LoVo (cell line): ENCODE data around the gene TBX6.
"Not testable (repeated sequence)": the region's sequence is repeated elsewhere in the genome, so short reads cannot be mapped to it uniquely, and the experiment has no call there.

Experiments
- DNase-seq: peaks from one replicate; pipeline ENCODE4 v3.0.0-alpha.2; 2016; ENCODE audit warnings: low spot score

The TBX6 gene

DNA sequence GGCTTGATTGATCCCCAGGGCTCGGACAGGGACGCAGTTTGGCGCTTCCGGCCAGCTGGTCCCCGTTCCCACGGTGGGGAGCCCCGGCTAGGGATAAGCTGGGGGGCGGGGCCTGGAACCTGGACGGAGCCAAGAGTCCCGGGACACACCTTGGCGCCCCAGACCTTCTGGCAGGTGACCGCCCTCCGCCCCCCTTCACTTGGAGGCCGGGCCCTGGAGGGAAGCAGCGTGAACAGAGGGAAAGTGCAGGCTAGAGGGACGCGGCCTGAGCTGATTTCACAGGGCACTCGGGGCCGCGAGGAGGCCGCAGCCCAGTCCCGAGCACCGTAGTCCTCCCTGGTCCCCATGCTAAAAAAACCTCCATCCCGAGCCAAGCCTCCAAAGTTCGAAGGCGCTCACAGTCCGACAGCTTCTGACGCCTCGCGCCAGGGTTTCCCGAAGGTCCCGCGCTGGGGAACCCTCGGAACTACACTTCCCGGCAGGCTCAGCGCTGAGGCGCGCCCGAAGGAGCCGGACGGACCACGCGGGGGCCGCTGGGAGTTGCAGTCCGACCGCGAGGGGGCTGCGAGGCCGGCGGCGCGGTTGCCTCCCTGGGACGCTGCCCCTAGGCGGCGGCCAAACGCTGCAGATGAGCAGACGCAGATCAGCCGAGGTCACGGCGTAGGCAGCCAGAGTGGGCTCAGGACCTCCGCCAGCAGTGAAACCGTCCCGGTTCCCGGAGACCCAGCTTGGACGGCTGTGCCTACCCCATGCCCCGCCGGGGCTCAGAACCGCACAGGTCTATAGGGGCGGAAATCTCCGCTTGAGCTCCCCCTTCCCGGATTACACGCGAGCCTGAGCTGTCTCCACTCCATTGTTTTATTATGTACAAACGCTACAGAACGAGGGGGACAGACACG is at the start of gene TBX6:
TSS of gene TBX6 (minus strand) at position 451 of the 899 bp plus-strand sequence. CDS start 731 bp downstream, outside the sequence.
- peak; percentile 94 for DNase-seq

DNA sequence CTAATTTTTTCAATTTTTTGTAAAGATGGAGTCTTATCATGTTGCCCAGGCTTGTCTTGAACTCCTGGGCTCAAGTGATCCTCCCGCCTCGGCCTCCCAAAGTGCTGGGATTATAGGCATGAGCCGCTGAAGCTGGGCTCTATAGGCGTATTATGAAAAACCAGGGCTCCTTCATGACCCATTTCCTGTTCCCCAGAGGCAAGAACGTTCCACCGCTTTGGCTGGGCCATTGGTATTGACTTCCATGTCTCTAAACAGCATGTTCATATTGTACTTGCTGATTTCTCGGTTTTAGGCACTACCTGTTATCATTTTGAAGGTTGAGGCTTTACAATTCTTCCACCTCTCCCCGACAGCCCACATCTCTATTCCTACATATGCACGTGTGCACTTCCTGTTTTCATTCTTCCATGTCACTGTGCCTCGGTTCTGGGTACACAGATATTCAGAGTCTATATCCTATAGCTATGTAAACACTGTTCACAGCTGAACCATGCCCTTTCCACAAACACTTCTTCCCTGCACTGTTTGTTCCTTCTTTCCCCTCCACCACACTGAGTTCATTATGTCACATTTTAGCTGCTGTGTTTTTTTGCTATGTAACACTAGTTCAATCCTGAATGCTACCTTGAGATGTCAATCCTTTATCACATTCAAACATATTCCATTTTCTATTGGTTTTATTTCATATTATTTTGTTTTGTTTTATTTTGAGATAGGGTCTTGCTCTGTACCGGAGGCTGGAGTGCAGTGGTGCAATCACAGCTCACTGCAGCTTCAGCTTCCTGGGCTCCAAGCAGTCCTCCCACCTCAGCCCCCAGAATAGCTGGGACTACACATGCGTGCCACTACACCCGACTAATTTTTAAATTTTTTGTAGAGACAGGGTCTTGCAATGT is 48.1 kb upstream of the TBX6 start:
- DNase-seq = no peak

DNA sequence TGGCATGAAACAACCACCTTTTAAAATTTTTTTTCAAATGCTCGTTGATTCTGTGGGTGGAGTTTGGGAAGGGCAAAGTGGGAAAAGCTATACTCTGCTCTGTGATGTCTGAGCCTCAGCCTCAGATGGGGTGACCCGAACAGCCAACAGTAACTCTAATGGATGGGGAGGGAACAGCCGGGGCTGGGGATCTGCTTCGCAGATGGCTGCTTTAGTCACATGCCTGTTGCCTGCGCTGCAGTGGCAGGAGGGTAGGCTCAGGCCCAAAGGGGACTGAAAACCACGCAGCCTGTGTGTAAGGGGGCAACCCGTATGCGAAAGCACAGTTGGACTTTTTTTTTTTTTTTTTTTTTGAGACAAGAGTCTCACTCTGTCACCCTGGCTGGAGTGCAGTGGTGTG is 46.2 kb upstream of the TBX6 start:
- no peak for DNase-seq

- DNase-seq = no peak
Measured at GRCh38 chr16:30136971-30137605, 45.4 kb upstream of the TBX6 start.

GRCh38 chr16:30132591-30132990 is 40.9 kb upstream of the TBX6 start:
- DNase-seq = no peak

DNA sequence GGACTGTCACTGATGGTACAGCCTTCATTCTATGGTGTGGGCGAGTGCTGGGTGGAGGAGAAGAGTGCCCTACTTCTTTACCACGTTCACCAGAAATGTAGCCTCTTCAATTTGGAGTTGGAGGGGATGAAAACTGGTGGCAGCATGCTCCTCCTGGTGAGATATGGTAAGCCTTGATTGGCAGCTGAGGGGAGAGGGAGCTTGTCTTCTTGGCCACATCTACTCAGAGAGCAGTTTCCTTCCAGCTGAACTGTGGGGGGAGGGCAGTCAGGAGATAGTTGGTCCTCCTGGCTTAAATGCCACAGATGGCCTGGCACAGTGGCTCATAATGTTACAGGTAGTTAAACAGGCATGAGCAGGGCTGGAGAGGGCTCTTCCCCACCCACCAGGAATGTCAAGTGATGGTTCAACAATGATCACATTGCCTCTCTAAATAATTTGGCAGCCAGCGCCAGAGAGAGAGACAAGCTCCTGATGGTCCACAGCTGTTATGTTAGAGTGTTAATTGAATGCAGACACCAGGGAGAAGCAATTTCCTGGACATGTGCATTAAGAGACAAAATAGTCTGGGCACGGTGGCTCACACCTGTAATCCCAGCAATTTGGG is 40.2 kb upstream of the TBX6 start:
- no peak for DNase-seq

GRCh38 chr16:30127993-30128392 is 36.3 kb upstream of the TBX6 start:
- no peak for DNase-seq

GRCh38 chr16:30125690-30126089 is 34.0 kb upstream of the TBX6 start:
- not testable (repeated sequence) for DNase-seq

- no peak for DNase-seq
Measured at GRCh38 chr16:30124985-30125379, 33.3 kb upstream of the TBX6 start.

DNA sequence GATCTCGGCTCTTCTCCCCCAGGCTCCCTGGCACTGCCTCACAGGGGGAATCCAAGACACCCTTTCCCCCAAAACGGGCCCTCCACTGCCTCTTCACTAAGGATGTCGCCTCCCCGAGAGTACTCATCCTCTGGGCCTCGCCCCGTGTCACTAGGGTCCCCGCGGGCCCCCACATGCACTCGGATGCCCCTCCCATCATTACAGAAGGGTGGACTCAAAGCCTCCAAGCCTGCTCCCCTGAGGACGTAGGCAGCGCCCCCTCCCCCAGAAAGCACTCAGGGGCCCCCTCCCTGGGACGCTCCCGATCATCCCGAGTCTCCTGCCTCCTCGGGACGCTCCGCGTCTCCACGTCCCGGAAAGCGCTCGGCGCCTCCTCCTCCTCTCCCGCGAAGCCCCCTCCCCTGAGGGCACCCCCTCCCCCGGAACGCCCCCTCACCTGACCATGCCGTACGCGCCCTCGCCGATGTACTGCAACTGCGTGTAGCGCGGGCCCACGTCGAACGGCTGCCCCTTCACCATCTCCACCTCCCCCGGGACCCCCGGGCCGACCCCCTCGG is 31.0 kb upstream of the TBX6 start:
- no peak for DNase-seq

- DNase-seq = no peak
Measured at GRCh38 chr16:30121741-30122571, 30.2 kb upstream of the TBX6 start.

DNA sequence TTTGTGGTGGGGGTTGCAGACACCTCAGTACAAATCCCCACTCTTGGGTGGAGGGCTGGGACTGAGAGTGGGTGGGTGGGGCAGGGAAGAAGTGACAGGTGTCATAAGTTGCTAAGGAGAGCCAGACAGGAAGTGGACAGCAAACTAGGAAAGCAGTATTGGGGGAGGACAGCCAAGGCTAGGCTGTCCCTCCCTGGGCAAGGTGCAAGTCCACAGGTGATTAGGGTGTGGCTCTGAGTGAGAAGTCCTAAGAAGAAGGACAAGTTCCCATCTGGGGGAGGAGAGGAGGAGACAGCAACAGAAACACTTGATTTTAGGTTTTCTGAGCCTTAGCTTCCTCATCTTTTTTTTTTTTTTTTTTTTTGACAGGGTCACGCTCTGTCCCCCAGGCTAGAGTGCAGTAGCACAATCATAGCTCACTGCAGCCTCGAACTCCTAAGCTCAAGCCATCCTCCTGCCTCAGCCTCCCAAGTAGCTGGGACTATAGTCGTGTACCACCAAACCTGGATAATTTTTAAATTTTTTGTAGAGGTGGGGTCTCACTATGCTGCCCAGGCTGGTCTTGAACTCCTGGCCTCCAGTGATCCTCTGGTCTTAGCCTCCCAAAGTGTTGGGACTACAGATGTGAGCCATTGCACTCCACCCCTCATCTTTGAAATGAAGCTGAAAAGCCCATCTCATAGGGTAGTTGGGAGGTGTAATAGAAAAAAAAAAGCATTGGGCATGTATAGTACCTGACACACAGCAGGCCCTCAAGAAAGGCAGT is 28.8 kb upstream of the TBX6 start:
- DNase-seq = peak; percentile 64

GRCh38 chr16:30119428-30119827 is 27.7 kb upstream of the TBX6 start:
- no peak for DNase-seq

DNA sequence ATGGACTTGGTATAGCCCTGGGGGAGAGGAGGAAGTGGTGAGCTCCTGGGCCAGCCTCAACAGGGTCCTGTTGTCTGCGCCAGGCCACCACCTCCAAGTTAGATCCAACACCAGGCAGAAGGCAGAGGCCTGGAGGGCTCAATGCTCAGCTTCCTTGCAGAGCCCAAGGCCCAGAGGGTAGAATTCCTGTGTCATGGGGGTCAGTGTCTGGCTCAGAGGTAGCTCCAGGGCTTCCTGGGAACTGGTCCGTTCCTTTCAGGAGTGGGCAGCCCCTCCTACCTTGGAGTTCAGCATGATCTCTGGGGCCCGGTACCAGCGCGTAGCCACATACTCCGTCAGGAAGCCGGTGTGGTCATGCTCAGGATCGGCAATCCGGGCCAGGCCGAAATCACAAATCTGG is 26.0 kb upstream of the TBX6 start:
- DNase-seq = no peak

- DNase-seq = no peak
Measured at GRCh38 chr16:30116291-30117207, 24.8 kb upstream of the TBX6 start.

DNA sequence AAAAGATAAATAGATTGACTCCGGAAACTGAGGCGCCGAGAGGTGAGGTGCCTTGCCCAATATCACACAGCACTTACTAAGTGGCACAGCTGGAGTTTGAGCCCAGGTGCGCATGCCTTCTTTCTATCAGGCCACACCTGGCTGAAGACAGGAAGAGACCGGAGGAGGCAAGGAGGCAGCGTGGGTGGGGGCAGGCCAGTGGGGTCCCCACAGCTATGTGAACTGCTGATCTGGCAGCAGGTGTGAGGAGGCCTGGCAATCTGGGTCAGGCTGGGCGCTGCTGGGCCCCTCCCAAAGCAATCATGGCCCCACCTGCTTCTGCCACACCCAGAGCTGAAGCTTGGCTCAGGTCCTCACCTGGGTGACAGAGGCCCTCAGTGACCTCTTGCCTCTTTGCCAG is 23.5 kb upstream of the TBX6 start:
- DNase-seq = peak; percentile 65

DNA sequence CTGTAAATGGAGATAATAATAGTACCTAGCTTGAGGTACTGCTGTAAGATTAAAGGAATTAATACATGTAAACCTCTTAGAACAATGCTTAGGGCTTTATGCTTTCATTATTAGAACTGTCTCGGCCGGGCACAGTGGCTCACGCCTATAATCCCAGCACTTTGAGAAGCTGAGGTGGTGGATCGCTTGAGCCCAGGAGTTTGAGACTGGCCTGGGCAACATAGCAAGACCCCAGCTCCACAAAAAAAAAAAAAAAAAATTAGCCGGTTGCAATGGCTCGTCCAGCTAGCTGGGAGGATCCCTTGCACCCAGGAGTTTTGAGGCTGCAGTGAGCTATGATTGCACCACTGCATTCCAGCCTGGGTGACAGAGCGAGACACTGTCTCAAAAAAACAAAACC is 23.1 kb upstream of the TBX6 start:
- DNase-seq = not testable (repeated sequence)

DNA sequence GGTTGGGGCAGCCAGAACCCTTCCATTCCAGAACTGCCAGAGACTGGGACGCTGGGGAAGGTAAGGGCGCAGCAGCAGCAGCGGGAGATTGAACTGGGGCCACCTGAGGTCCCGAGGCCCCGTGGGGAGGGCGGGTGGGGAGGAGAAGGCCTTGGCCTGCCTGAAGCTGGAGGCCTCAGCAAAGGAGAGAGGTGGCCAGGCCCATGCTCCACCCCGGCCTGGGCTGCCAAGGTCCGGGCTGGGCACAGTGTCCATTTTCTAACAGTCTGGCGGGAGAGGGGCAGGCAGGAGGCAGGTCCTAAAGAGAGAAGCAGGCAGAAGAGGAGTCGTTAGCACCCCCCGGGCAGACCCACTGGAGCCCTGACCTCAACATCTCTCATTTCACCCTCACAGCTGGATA is 22.7 kb upstream of the TBX6 start:
- DNase-seq = no peak
